Eye (tissue), 1 donor: ENCODE data around the gene FAM32A.
A peak's percentile ranks its signal among the peaks of the same experiment; 100 is the strongest.

Experiments
- DNase-seq: peaks from one replicate; pipeline ENCODE4 v3.0.0-alpha.2; 2015

Gene FAM32A

GRCh38 chr19:16185123-16185767, at the start of gene FAM32A:
Gene FAM32A (plus strand): TSS chr19:16185410. CDS start chr19:16185443, 33 bp downstream.
- DNase-seq, result peak; percentile 100

- no peak for DNase-seq
Observed at GRCh38 chr19:16135430-16136127, 49.6 kb upstream of the FAM32A start.

- DNase-seq, result no peak
Observed at GRCh38 chr19:16136185-16136999, 48.8 kb upstream of the FAM32A start.

GRCh38 chr19:16139752-16140151, 45.5 kb upstream of the FAM32A start:
- DNase-seq, result no peak

GRCh38 chr19:16141043-16141442, 44.2 kb upstream of the FAM32A start:
- DNase-seq, result no peak

GRCh38 chr19:16142032-16142580, 43.1 kb upstream of the FAM32A start:
- DNase-seq, result no peak

- no peak for DNase-seq
Observed at GRCh38 chr19:16143399-16144215, 41.6 kb upstream of the FAM32A start, which contains the start of gene HSH2D. Gene HSH2D (plus strand): TSS chr19:16143685. CDS start chr19:16148751, 5,066 bp downstream.

- no peak for DNase-seq
Observed at GRCh38 chr19:16144216-16144581, 41.0 kb upstream of the FAM32A start.

GRCh38 chr19:16146112-16146511, 39.1 kb upstream of the FAM32A start:
- no peak for DNase-seq

- no peak for DNase-seq
Observed at GRCh38 chr19:16148443-16149229, 36.6 kb upstream of the FAM32A start.

GRCh38 chr19:16153582-16154336, 31.5 kb upstream of the FAM32A start:
- no peak for DNase-seq

GRCh38 chr19:16154557-16154956, 30.7 kb upstream of the FAM32A start:
- DNase-seq, result no peak

GRCh38 chr19:16155128-16155527, 30.1 kb upstream of the FAM32A start:
- no peak for DNase-seq

GRCh38 chr19:16156904-16157303, 28.3 kb upstream of the FAM32A start:
- no peak for DNase-seq

GRCh38 chr19:16157601-16158000, 27.6 kb upstream of the FAM32A start:
- DNase-seq, result no peak

GRCh38 chr19:16159655-16160054, 25.6 kb upstream of the FAM32A start:
- DNase-seq, result no peak

- no peak for DNase-seq
Observed at GRCh38 chr19:16160445-16160942, 24.7 kb upstream of the FAM32A start.

GRCh38 chr19:16160943-16161560, 24.2 kb upstream of the FAM32A start:
- no peak for DNase-seq

GRCh38 chr19:16161840-16162239, 23.4 kb upstream of the FAM32A start:
- no peak for DNase-seq

- no peak for DNase-seq
Observed at GRCh38 chr19:16164222-16164890, 20.9 kb upstream of the FAM32A start.
